ENCODE results near the gene ARHGEF1. TPM values are rescaled to one million over a fixed set of nuclear protein-coding genes. Genes with fewer than 3 reads are reported as not detected.
"Not testable (repeated sequence)": the region's sequence is repeated elsewhere in the genome, so short reads cannot be mapped to it uniquely, and the experiment has no call there.

Gene ARHGEF1
- total and polyA plus RNA-seq, 2 experiments from 2014 or later, result 40.1 to 49.9 TPM

DNA sequence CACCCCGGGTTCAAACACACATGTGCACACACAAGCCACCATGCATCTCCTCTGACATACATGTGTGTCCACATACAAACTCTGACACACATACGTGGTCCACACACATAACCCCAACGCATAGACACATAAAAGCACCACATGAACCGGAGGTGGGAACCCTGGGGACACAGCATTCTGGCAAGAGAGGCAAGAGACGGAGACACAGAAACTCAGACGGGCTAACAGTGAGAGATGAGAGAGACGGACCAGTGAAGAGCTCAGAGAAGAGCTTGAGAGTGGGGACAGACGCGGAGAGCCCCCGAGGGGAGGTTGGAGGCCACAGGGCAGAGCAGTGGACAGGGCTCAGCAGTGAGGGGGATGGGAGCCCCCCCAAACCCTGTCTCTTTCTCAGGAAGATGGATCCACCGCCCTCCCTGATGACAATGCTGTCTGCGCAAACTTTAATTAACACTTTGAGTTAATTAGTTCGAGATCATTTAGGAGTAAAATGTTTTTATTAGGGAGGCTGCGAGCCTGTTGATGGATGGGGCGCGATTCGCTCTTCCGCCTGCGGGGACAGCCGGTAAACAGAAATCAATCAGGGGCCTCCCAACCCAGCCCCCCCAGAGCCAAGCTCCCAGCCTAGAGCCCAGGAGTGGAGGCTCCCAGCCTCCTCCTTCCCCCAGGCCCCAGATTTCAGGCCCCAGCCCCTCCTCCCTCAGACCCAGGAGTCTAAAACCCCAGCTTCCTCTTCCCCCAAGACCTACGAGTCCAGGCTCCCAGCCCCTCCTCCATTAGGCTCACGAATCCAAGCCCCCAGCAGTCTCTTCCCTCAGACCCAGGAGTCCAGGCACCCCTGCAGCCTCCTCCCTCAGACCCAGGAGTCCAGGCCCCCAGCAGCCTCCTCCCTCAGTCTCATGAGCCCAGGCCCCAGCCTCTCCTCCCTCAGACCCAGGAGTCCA, 54.8 kb downstream of the ARHGEF1 start:
- H3K27ac ChIP-seq, result no peak overlapping the region
- TF ChIP-seq, protein P1, sequence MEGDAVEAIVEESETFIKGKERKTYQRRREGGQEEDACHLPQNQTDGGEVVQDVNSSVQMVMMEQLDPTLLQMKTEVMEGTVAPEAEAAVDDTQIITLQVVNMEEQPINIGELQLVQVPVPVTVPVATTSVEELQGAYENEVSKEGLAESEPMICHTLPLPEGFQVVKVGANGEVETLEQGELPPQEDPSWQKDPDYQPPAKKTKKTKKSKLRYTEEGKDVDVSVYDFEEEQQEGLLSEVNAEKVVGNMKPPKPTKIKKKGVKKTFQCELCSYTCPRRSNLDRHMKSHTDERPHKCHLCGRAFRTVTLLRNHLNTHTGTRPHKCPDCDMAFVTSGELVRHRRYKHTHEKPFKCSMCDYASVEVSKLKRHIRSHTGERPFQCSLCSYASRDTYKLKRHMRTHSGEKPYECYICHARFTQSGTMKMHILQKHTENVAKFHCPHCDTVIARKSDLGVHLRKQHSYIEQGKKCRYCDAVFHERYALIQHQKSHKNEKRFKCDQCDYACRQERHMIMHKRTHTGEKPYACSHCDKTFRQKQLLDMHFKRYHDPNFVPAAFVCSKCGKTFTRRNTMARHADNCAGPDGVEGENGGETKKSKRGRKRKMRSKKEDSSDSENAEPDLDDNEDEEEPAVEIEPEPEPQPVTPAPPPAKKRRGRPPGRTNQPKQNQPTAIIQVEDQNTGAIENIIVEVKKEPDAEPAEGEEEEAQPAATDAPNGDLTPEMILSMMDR (IDR thresholded peaks at IDR 0.05; ENCODE audit: low read depth, low read length), result no peak
- H3K4me1 ChIP-seq (ENCODE audit: low read depth), result no peaks in the 10 kb centered on the region
- H3K36me3 ChIP-seq, result no peaks in the 10 kb centered on the region
- H3K9me3 ChIP-seq (ENCODE audit: low read depth), result no peaks in the 10 kb centered on the region
- DNase-seq (ENCODE audit: low read depth in 1 of 2, low spot score in 1 of 2), result no peak
- peaks cover 76% of the 10 kb centered on the region for H3K27me3 ChIP-seq
- no peak overlapping the region for H3K4me3 ChIP-seq

DNA sequence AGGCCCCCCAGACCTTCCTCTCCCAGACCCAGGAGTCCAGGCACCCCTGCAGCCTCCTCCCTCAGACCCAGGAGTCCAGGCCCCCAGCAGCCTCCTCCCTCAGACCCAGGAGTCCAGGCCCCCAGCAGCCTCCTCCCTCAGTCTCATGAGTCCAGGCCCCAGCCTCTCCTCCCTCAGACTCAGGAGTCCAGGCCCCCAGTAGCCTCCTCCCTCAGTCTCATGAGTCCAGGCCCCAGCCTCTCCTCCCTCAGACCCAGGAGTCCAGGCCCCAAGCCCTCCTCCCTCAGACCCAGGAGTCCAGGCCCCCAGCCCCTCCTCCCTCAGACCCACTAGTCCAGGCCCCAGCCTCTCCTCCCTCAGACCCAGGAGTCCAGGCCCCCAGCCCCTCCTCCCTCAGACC, 56.2 kb downstream of the ARHGEF1 start:
- H3K9me3 ChIP-seq (ENCODE audit: low read depth); H3K27ac ChIP-seq; H3K4me3 ChIP-seq; H3K36me3 ChIP-seq; H3K4me1 ChIP-seq (ENCODE audit: low read depth); DNase-seq (ENCODE audit: low read depth in 1 of 2, low spot score in 1 of 2): not testable (repeated sequence)
- peaks cover 62% of the 10 kb centered on the region for H3K27me3 ChIP-seq

DNA sequence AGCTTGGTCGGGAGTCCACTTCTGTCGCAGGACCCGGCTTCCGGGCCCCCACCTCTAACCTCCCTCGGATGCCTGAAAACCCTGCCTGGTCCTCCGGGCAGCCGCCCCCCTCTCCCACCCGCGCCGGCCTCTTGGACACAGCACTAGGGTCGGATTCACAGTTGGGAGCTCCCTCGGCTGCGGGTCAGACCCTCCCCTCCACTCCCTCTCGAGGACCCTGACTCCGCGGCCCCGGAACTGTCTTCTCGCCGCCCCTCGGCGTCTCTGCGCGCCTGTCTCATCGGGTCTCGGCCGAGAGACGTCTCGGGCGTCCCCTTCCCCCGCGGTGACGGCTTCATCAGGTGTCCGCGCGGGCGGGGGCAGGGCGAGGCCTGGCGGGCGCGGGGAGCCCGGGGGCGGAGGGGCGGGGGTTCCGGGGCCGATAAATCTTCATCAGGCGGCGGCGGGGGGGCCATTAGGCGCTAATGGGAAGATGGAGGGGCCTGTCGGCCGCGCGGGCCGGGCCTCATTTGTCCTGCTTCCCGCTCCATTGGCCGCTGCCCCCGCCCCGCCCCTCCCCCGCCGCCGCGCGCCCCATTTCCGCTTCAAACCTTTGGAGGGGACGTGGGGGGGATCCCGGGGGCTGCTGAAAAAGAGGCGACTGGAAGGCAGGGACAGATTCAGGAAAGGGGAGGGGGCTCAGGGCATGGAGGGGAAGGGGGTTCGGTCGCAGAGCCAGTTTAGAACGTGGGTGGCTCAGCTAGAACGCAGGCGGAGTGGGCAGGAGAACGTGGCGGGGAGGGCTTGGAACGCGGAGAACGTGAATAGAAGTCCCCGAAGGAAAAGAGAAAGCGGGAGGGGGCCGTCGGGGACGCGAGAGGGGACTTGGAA, 57.1 kb downstream of the ARHGEF1 start:
- no peaks in the 10 kb centered on the region for H3K9me3 ChIP-seq (ENCODE audit: low read depth)
- H3K27ac ChIP-seq, result no peak overlapping the region
- H3K27me3 ChIP-seq, result peaks cover 57% of the 10 kb centered on the region
- H3K36me3 ChIP-seq, result no peaks in the 10 kb centered on the region
- peak in 1 of 2 donors; percentile 14 for DNase-seq (ENCODE audit: low read depth in 1 of 2, low spot score in 1 of 2)
- H3K4me1 ChIP-seq (ENCODE audit: low read depth), result no peaks in the 10 kb centered on the region
- peak overlapping the region; percentile 32 for H3K4me3 ChIP-seq
- TF ChIP-seq, protein P1 (IDR thresholded peaks at IDR 0.05; ENCODE audit: low read depth, low read length), result no peak

DNA sequence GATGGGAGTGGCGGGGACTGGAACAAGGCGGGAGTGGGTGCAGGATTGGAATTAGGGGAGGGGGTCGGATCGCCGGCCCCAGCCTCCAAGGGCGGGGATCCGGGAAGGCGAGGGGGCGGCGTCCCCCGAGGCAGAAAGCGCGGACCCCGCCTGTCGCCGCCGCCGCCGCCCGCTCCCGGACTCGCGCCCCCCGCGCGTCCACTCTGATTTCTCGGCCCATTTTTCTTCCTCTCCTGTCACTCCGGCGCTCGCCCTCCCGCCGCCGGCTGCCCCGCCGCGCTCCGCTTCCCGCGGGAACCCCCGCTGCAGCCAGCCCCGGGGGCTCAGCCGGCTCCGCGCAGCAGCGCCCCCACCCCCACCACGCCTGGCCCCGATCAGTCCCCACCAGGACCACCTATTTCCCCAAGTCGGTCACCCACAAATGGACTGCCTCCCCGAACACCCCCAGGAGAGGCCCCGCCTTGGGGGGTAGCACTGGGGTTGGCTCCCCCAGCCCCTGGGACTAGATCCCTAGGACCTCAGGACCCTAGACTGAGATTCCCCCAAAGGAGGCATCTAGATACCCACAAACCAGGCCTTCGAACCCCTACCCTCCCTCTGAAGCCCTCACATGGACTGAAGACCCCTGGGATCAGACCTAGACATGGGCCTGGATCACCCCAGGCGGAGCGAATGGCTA, 57.9 kb downstream of the ARHGEF1 start:
- H3K27ac ChIP-seq, result no peak overlapping the region

DNA sequence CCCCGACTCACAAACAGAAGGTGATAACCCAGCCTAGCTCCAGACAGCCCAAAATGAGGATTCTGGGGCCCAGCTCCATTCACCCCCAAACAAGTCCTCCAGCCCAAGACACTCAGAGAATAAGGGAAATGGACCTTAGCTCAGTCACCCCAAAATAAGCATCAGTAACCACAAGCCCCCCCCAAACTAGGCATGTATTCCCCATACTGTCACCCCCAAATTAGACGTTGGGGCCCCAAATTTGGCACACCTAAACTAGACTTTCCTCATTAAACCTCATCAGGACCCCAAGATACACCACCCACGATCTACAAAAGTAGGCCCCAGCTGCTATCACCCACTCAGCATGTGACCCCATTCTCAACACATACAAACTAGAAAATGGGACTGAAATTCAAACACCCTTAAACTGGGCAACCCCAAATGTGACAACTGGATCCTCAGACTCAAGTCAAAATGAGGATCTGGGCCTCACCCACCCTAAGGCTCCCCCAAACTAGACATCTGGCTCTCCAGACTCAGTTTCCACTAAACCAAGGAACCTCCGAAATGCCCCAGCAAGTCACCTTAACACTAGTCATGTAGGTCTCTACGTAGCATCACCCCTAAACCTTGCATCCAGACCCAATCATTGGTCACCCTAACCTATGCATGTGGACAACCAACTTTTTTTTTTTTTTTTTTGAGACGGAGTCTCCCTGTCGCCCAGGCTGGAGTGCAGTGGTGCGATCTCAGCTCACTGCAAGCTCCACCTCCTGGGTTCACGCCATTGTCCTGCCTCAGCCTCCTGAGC, 58.6 kb downstream of the ARHGEF1 start:
- Histone ChIP-seq H3K4me3 (no peak overlapping the region), H3K27ac (no peak overlapping the region), H3K9me3 (ENCODE audit: low read depth) (no peaks in the 10 kb centered on the region), H3K27me3 (peaks cover 42% of the 10 kb centered on the region), H3K36me3 (no peaks in the 10 kb centered on the region), H3K4me1 (ENCODE audit: low read depth) (no peaks in the 10 kb centered on the region)
- no peak for DNase-seq (ENCODE audit: low read depth in 1 of 2, low spot score in 1 of 2)
- TF ChIP-seq, protein P1 (IDR thresholded peaks at IDR 0.05; ENCODE audit: low read depth, low read length), result no peak

More for the DNA sequence above, 57.9 kb downstream of the ARHGEF1 start:
- Histone ChIP-seq H3K27me3 (peaks cover 49% of the 10 kb centered on the region), H3K4me3 (peak overlapping the region; percentile 32), H3K9me3 (ENCODE audit: low read depth) (no peaks in the 10 kb centered on the region), H3K4me1 (ENCODE audit: low read depth) (no peaks in the 10 kb centered on the region), H3K36me3 (no peaks in the 10 kb centered on the region)
- TF ChIP-seq, protein P1 (IDR thresholded peaks at IDR 0.05; ENCODE audit: low read depth, low read length), result no peak
- no peak for DNase-seq (ENCODE audit: low read depth in 1 of 2, low spot score in 1 of 2)
